ENCODE data around the gene APBB3. TPM values are rescaled to one million over a fixed set of nuclear protein-coding genes. Genes with fewer than 3 reads are reported as not detected.

APBB3 gene
- total RNA-seq, 2 donors from 2014 or later: 36.4 to 41.4 TPM

- Mint-ChIP-seq H3K9me3 (no peaks in the 10 kb centered on the region), H3K27ac (no peak overlapping the region), H3K27me3 (ENCODE audit: insufficient read depth) (peaks cover 8% of the 10 kb centered on the region), H3K4me1 (no peaks in the 10 kb centered on the region), H3K4me3 (no peak overlapping the region), H3K36me3 (ENCODE audit: low read depth) (no peaks in the 10 kb centered on the region)
- H3K9ac ChIP-seq (ENCODE audit: extremely low read depth, low read length, poor library complexity, severe bottlenecking): no peak overlapping the region
- H3K27ac ChIP-seq (ENCODE audit: low read depth, low read length): no peak overlapping the region
- H3K9me3 ChIP-seq (ENCODE audit: control insufficient read depth, low read length): no peaks in the 10 kb centered on the region
- DNase-seq: no peak
- H3K4me1 ChIP-seq (ENCODE audit: control insufficient read depth, insufficient read depth, low read length): no peaks in the 10 kb centered on the region
- no peak overlapping the region for H3K4me3 ChIP-seq (ENCODE audit: low read length)
- peaks cover 6% of the 10 kb centered on the region for H3K27me3 ChIP-seq (ENCODE audit: control insufficient read depth, insufficient read depth, low read length, poor library complexity, severe bottlenecking)
- no peak for TF ChIP-seq CTCF (conservative IDR thresholded peaks at IDR 0.05)
- H3K36me3 ChIP-seq (ENCODE audit: control insufficient read depth, insufficient read depth, low read length): no peaks in the 10 kb centered on the region
These were observed 35.7 kb upstream of the APBB3 start for GRCh38 chr5:140600096-140600495.

- no peak overlapping the region for H3K27ac ChIP-seq (ENCODE audit: low read depth, low read length)
- H3K4me1 ChIP-seq (ENCODE audit: control insufficient read depth, insufficient read depth, low read length): no peaks in the 10 kb centered on the region
- H3K4me3 Mint-ChIP-seq: no peak overlapping the region
- H3K27me3 Mint-ChIP-seq (ENCODE audit: insufficient read depth): peaks cover 8% of the 10 kb centered on the region
- no peaks in the 10 kb centered on the region for H3K36me3 Mint-ChIP-seq (ENCODE audit: low read depth)
- H3K27ac Mint-ChIP-seq: no peak overlapping the region
- H3K9me3 ChIP-seq (ENCODE audit: control insufficient read depth, low read length): no peaks in the 10 kb centered on the region
- H3K4me3 ChIP-seq (ENCODE audit: low read length): no peak overlapping the region
- no peaks in the 10 kb centered on the region for H3K36me3 ChIP-seq (ENCODE audit: control insufficient read depth, insufficient read depth, low read length)
- H3K4me1 Mint-ChIP-seq: no peaks in the 10 kb centered on the region
- peaks cover 6% of the 10 kb centered on the region for H3K27me3 ChIP-seq (ENCODE audit: control insufficient read depth, insufficient read depth, low read length, poor library complexity, severe bottlenecking)
- no peak for TF ChIP-seq CTCF (conservative IDR thresholded peaks at IDR 0.05)
- H3K9ac ChIP-seq (ENCODE audit: extremely low read depth, low read length, poor library complexity, severe bottlenecking): no peak overlapping the region
- no peak for DNase-seq
- H3K9me3 Mint-ChIP-seq: no peaks in the 10 kb centered on the region
- 88 to 97% methylated on average over 2 of the region's 2 CpGs for WGBS, 2 experiments (ENCODE audit: insufficient coverage in 1 of 2, insufficient read length in 1 of 2)
These were observed 34.4 kb upstream of the APBB3 start for GRCh38 chr5:140598836-140599235.

GRCh38 chr5:140596321-140596741, 31.9 kb upstream of the APBB3 start:
- Mint-ChIP-seq H3K9me3 (peaks cover 4% of the 10 kb centered on the region), H3K27ac (no peak overlapping the region), H3K27me3 (ENCODE audit: insufficient read depth) (peaks cover 7% of the 10 kb centered on the region), H3K36me3 (ENCODE audit: low read depth) (no peaks in the 10 kb centered on the region), H3K4me1 (peaks cover 3% of the 10 kb centered on the region), H3K4me3 (no peak overlapping the region)
- no peak for DNase-seq
- no peak overlapping the region for H3K27ac ChIP-seq (ENCODE audit: low read depth, low read length)
- no peak for TF ChIP-seq CTCF (conservative IDR thresholded peaks at IDR 0.05)
- H3K36me3 ChIP-seq (ENCODE audit: control insufficient read depth, insufficient read depth, low read length): no peaks in the 10 kb centered on the region
- peaks cover 6% of the 10 kb centered on the region for H3K27me3 ChIP-seq (ENCODE audit: control insufficient read depth, insufficient read depth, low read length, poor library complexity, severe bottlenecking)
- no peaks in the 10 kb centered on the region for H3K4me1 ChIP-seq (ENCODE audit: control insufficient read depth, insufficient read depth, low read length)
- H3K4me3 ChIP-seq (ENCODE audit: low read length): no peak overlapping the region
- H3K9me3 ChIP-seq (ENCODE audit: control insufficient read depth, low read length): no peaks in the 10 kb centered on the region
- WGBS, 2 experiments (ENCODE audit: insufficient coverage in 1 of 2, insufficient read length in 1 of 2): 92% methylated on average over 1 of the region's 1 CpG; no CpG with 5 or more reads in 1 of the 2 experiments
- no peak overlapping the region for H3K9ac ChIP-seq (ENCODE audit: extremely low read depth, low read length, poor library complexity, severe bottlenecking)
